Measurements from ENCODE around the gene SLC7A6OS. TPM values are rescaled to one million over a fixed set of nuclear protein-coding genes. Genes with fewer than 3 reads are reported as not detected.

The SLC7A6OS gene
- polyA plus RNA-seq, 1 donor (not counting 4 experiments of a cell fraction or from before 2014, with no cell fraction given) = 12.6 TPM

DNA sequence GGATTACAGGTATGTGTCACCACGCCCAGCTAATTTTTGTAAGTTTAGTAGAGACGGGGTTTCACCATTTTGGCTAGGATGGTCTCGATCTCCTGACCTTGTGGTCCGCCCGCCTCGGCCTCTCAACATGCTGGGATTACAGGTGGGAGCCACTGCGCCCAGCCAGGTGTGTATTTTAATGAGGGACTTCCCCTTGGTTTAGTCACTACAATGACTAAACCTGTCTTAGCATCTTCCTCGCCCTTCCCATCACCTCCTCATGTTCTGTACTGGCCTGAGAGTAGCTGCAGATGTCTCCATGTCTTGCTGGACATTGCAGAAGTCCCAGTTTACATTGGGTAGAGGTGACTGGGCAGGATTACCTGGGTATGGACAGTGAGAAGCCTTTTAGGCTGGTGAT lies 36.9 kb downstream of the SLC7A6OS start:
- peaks cover 11 to 25% of the 10 kb centered on the region in 2 experiments for H3K36me3 ChIP-seq (ENCODE audit: control insufficient read depth in 2 of 2, extremely low read depth in 1 of 2, insufficient read depth in 2 of 2, low read length in 2 of 2)
- FAIRE-seq (peak; percentile 48), DNase-seq (ENCODE audit: low read depth, low spot score) (no peak)
- H3K79me2 ChIP-seq (ENCODE audit: control insufficient read depth, insufficient read depth, low read length) = peaks cover 41% of the 10 kb centered on the region
- peaks cover 18% of the 10 kb centered on the region for H3K9me1 ChIP-seq (ENCODE audit: control insufficient read depth, extremely low read depth, insufficient read depth, low read length)
- no peak overlapping the region for H3K9ac ChIP-seq (ENCODE audit: control insufficient read depth, extremely low read depth, insufficient read depth, low read length)
- H3K4me3 ChIP-seq (ENCODE audit: control insufficient read depth in 2 of 3, extremely low read depth in 1 of 3, insufficient read depth in 2 of 3, low read depth in 1 of 3, low read length in 3 of 3) = no peak overlapping the region
- no peak overlapping the region for H2AFZ ChIP-seq (ENCODE audit: control insufficient read depth, low read length)
- dilution Hi-C loops (cut with MboI; ENCODE audit: extremely low pct_ligation_motif_present, low sequenced_read_pairs) = no loop called here
- no peak overlapping the region for H3K4me2 ChIP-seq (ENCODE audit: control insufficient read depth, extremely low read depth, insufficient read depth, low read depth, low read length)
- peaks cover 20% of the 10 kb centered on the region for H4K20me1 ChIP-seq (ENCODE audit: control insufficient read depth, extremely low read depth, insufficient read depth, low read length)
- no peak overlapping the region for H3K27ac ChIP-seq (ENCODE audit: control insufficient read depth, insufficient read depth, low read length)
- peaks cover 43% of the 10 kb centered on the region for H3K4me1 ChIP-seq (ENCODE audit: control insufficient read depth, extremely low read depth, insufficient read depth, low read length)
- H3K27me3 ChIP-seq (ENCODE audit: control insufficient read depth, extremely low read depth, insufficient read depth, low read length) = no peaks in the 10 kb centered on the region
- no peaks in the 10 kb centered on the region for H3K9me3 ChIP-seq (ENCODE audit: control insufficient read depth, low read depth, low read length)
- no peak for TF ChIP-seq EZH2 (IDR thresholded peaks at IDR 0.05; ENCODE audit: low read length)
- TF ChIP-seq, protein P1, sequence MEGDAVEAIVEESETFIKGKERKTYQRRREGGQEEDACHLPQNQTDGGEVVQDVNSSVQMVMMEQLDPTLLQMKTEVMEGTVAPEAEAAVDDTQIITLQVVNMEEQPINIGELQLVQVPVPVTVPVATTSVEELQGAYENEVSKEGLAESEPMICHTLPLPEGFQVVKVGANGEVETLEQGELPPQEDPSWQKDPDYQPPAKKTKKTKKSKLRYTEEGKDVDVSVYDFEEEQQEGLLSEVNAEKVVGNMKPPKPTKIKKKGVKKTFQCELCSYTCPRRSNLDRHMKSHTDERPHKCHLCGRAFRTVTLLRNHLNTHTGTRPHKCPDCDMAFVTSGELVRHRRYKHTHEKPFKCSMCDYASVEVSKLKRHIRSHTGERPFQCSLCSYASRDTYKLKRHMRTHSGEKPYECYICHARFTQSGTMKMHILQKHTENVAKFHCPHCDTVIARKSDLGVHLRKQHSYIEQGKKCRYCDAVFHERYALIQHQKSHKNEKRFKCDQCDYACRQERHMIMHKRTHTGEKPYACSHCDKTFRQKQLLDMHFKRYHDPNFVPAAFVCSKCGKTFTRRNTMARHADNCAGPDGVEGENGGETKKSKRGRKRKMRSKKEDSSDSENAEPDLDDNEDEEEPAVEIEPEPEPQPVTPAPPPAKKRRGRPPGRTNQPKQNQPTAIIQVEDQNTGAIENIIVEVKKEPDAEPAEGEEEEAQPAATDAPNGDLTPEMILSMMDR (optimal IDR thresholded peaks at IDR 0.05 in 1 of 3, IDR thresholded peaks at IDR 0.05 in 1 of 3, conservative IDR thresholded peaks at IDR 0.05 in 1 of 3; ENCODE audit: extremely low read depth in 1 of 3, insufficient read depth in 2 of 3, low read length in 3 of 3) = no peak

DNA sequence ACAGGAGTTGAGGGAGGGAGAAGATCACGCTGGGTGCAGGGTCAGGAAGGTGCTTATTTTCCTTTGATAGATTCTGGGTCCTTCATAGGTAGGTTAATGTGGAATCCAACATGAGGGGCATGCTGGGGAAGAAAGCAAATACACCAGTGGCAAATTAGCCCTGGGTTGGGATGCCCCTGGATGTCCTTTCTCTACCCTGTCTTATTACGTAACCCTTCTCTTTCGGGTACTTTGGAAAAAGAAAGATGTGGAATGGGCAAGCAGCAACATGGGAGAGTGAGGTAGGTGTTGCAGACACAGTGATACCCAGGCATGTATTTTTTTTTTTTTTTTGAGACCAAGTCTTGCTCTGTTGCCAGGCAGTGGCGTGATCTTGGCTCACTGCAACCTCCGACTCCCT lies 37.3 kb downstream of the SLC7A6OS start:
- no peak for FAIRE-seq
- no peak overlapping the region for H3K27ac ChIP-seq (ENCODE audit: control insufficient read depth, insufficient read depth, low read length)

More for the DNA sequence above, 37.3 kb downstream of the SLC7A6OS start:
- Histone ChIP-seq H2AFZ (ENCODE audit: control insufficient read depth, low read length) (no peak overlapping the region), H3K36me3 (ENCODE audit: control insufficient read depth in 2 of 2, extremely low read depth in 1 of 2, insufficient read depth in 2 of 2, low read length in 2 of 2) (peaks cover 11 to 25% of the 10 kb centered on the region in 2 experiments), H3K4me3 (ENCODE audit: control insufficient read depth in 2 of 3, extremely low read depth in 1 of 3, insufficient read depth in 2 of 3, low read depth in 1 of 3, low read length in 3 of 3) (no peak overlapping the region), H3K79me2 (ENCODE audit: control insufficient read depth, insufficient read depth, low read length) (peaks cover 42% of the 10 kb centered on the region), H3K4me1 (ENCODE audit: control insufficient read depth, extremely low read depth, insufficient read depth, low read length) (peaks cover 43% of the 10 kb centered on the region), H3K9ac (ENCODE audit: control insufficient read depth, extremely low read depth, insufficient read depth, low read length) (no peak overlapping the region), H4K20me1 (ENCODE audit: control insufficient read depth, extremely low read depth, insufficient read depth, low read length) (peaks cover 20% of the 10 kb centered on the region), H3K27me3 (ENCODE audit: control insufficient read depth, extremely low read depth, insufficient read depth, low read length) (no peaks in the 10 kb centered on the region), H3K9me1 (ENCODE audit: control insufficient read depth, extremely low read depth, insufficient read depth, low read length) (peaks cover 18% of the 10 kb centered on the region), H3K9me3 (ENCODE audit: control insufficient read depth, low read depth, low read length) (no peaks in the 10 kb centered on the region), H3K4me2 (ENCODE audit: control insufficient read depth, extremely low read depth, insufficient read depth, low read depth, low read length) (no peak overlapping the region)
- dilution Hi-C loops (cut with MboI; ENCODE audit: extremely low pct_ligation_motif_present, low sequenced_read_pairs) = no loop called here
- DNase-seq (ENCODE audit: low read depth, low spot score) = no peak
- TF ChIP-seq, protein P1 (optimal IDR thresholded peaks at IDR 0.05 in 1 of 3, IDR thresholded peaks at IDR 0.05 in 1 of 3, conservative IDR thresholded peaks at IDR 0.05 in 1 of 3; ENCODE audit: extremely low read depth in 1 of 3, insufficient read depth in 2 of 3, low read length in 3 of 3) = no peak
- TF ChIP-seq EZH2 (IDR thresholded peaks at IDR 0.05; ENCODE audit: low read length) = no peak
